ENCODE measurements around the gene TXNDC5. TPM values are rescaled to one million over a fixed set of nuclear protein-coding genes. Genes with fewer than 3 reads are reported as not detected.

The TXNDC5 gene
- total and polyA plus RNA-seq, 2 of the 13 experiments (the other 11 are each of a cell fraction or from before 2014, with no cell fraction given), result 287 to 578 TPM

DNA sequence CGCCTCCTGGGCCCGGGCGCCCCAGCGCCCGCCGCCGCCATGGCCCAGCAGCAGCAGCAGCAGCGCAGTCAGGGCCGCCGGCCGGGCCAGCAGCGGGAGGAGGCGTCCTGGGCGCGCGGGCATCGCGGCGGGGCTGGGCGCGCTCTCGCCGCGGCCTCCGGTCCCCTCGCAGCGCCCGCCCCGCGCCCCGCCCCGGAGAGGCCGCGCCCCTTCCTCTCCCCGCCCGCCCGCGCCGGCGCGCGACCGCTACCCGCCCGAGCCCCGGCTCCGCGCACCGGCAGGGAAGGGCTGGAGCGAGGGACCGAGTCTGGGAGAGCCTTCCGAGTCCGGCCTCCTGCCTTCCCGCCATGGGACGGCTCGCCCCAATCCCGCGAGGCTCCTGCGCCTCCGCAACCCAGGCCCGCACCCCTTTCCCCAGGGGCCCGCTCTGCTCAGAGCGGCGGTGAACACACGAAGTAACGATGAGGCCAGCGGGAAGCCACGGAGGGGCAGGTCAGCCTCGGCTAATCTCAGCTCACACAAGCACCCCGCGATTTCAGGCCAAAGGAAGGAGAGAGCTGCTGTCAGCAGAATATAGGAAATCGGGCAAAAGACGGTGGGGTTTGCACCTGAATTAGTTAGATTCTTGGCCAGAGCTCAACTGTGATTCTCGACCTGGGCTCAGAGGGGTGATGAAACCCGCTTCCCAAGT lies at the start of gene TXNDC5 (continued):
- TF ChIP-seq, protein P1, sequence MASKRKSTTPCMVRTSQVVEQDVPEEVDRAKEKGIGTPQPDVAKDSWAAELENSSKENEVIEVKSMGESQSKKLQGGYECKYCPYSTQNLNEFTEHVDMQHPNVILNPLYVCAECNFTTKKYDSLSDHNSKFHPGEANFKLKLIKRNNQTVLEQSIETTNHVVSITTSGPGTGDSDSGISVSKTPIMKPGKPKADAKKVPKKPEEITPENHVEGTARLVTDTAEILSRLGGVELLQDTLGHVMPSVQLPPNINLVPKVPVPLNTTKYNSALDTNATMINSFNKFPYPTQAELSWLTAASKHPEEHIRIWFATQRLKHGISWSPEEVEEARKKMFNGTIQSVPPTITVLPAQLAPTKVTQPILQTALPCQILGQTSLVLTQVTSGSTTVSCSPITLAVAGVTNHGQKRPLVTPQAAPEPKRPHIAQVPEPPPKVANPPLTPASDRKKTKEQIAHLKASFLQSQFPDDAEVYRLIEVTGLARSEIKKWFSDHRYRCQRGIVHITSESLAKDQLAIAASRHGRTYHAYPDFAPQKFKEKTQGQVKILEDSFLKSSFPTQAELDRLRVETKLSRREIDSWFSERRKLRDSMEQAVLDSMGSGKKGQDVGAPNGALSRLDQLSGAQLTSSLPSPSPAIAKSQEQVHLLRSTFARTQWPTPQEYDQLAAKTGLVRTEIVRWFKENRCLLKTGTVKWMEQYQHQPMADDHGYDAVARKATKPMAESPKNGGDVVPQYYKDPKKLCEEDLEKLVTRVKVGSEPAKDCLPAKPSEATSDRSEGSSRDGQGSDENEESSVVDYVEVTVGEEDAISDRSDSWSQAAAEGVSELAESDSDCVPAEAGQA (IDR thresholded peaks at IDR 0.05; ENCODE audit: low read depth), result no peak
- TF ChIP-seq, protein P1 (CRISPR knock-in tag; IDR thresholded peaks at IDR 0.05; ENCODE audit: borderline replicate concordance), result no peak
- TF ChIP-seq, protein P2, sequence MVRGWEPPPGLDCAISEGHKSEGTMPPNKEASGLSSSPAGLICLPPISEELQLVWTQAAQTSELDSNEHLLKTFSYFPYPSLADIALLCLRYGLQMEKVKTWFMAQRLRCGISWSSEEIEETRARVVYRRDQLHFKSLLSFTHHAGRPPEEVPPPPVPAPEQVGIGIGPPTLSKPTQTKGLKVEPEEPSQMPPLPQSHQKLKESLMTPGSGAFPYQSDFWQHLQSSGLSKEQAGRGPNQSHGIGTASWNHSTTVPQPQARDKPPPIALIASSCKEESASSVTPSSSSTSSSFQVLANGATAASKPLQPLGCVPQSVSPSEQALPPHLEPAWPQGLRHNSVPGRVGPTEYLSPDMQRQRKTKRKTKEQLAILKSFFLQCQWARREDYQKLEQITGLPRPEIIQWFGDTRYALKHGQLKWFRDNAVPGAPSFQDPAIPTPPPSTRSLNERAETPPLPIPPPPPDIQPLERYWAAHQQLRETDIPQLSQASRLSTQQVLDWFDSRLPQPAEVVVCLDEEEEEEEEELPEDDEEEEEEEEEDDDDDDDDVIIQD (CRISPR knock-in tag; IDR thresholded peaks at IDR 0.05; ENCODE audit: low read depth), result 0 out of 2 replicates have a peak, but pooled peaks have one; percentile 47
- TF ChIP-seq HOXA5 (CRISPR knock-in tag; IDR thresholded peaks at IDR 0.05) (no peak), ZNF460 (CRISPR knock-in tag; IDR thresholded peaks at IDR 0.05; ENCODE audit: borderline replicate concordance) (no peak), SUZ12 (IDR thresholded peaks at IDR 0.05; ENCODE audit: low read depth, low read length) (no peak), THYN1 (CRISPR knock-in tag; IDR thresholded peaks at IDR 0.05; ENCODE audit: borderline replicate concordance, low read depth) (no peak), ZNF605 (CRISPR knock-in tag; IDR thresholded peaks at IDR 0.05) (peak; percentile 62), TAF15 (IDR thresholded peaks at IDR 0.05; ENCODE audit: low read depth, low read length, poor library complexity, severe bottlenecking) (no peak), ZNF34 (CRISPR knock-in tag; IDR thresholded peaks at IDR 0.05; ENCODE audit: borderline replicate concordance) (no peak), ZFYVE20 (CRISPR knock-in tag; IDR thresholded peaks at IDR 0.05; ENCODE audit: borderline replicate concordance, low read depth) (no peak), ZBTB1 (CRISPR knock-in tag; IDR thresholded peaks at IDR 0.05; ENCODE audit: borderline replicate concordance) (no peak)
- TF ChIP-seq, protein P3, sequence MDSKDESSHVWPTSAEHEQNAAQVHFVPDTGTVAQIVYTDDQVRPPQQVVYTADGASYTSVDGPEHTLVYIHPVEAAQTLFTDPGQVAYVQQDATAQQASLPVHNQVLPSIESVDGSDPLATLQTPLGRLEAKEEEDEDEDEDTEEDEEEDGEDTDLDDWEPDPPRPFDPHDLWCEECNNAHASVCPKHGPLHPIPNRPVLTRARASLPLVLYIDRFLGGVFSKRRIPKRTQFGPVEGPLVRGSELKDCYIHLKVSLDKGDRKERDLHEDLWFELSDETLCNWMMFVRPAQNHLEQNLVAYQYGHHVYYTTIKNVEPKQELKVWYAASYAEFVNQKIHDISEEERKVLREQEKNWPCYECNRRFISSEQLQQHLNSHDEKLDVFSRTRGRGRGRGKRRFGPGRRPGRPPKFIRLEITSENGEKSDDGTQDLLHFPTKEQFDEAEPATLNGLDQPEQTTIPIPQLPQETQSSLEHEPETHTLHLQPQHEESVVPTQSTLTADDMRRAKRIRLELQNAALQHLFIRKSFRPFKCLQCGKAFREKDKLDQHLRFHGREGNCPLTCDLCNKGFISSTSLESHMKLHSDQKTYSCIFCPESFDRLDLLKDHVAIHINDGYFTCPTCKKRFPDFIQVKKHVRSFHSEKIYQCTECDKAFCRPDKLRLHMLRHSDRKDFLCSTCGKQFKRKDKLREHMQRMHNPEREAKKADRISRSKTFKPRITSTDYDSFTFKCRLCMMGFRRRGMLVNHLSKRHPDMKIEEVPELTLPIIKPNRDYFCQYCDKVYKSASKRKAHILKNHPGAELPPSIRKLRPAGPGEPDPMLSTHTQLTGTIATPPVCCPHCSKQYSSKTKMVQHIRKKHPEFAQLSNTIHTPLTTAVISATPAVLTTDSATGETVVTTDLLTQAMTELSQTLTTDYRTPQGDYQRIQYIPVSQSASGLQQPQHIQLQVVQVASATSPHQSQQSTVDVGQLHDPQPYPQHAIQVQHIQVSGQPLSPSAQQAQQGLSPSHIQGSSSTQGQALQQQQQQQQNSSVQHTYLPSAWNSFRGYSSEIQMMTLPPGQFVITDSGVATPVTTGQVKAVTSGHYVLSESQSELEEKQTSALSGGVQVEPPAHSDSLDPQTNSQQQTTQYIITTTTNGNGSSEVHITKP (CRISPR knock-in tag; IDR thresholded peaks at IDR 0.05; ENCODE audit: low read depth), result peak; percentile 49
- TF ChIP-seq, protein P4, sequence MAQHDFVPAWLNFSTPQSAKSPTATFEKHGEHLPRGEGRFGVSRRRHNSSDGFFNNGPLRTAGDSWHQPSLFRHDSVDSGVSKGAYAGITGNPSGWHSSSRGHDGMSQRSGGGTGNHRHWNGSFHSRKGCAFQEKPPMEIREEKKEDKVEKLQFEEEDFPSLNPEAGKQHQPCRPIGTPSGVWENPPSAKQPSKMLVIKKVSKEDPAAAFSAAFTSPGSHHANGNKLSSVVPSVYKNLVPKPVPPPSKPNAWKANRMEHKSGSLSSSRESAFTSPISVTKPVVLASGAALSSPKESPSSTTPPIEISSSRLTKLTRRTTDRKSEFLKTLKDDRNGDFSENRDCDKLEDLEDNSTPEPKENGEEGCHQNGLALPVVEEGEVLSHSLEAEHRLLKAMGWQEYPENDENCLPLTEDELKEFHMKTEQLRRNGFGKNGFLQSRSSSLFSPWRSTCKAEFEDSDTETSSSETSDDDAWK (CRISPR knock-in tag; IDR thresholded peaks at IDR 0.05), result no peak

Measured in HepG2 (cell line).